H1 (cell line): Measurements from ENCODE around the gene IFNG-AS1. TPM values are rescaled to one million over a fixed set of nuclear protein-coding genes. Genes with fewer than 3 reads are reported as not detected.

Experiments used
- CEBPB ChIP-seq: IDR thresholded peaks from 2 replicates; pipeline ENCODE4 v1.6.1; 2012; ENCODE audit warnings: low read depth, low read length
- CTBP2 ChIP-seq: IDR thresholded peaks from 2 replicates; pipeline ENCODE4 v1.7.0; 2011; ENCODE audit warnings: borderline replicate concordance, mild to moderate bottlenecking, moderate library complexity, mixed read lengths, low read length; ENCODE audit not compliant: insufficient read depth, insufficient read length
- EGR1 ChIP-seq: IDR thresholded peaks from 2 replicates; pipeline ENCODE4 v1.6.1; 2011; ENCODE audit warnings: low read depth, low read length, borderline replicate concordance
- RAD21 ChIP-seq, 2 experiments: IDR thresholded peaks in 1 of 2; conservative IDR thresholded peaks in 1 of 2; 2 replicates each; pipeline ENCODE4 v1.6.1; 2011; ENCODE audit warnings: low read depth in 2 of 2, low read length in 2 of 2, improper control_type of control experiment in 1 of 2, inconsistent platforms in 1 of 2, mild to moderate bottlenecking in 1 of 2, moderate library complexity in 1 of 2
- USF2 ChIP-seq: IDR thresholded peaks from 2 replicates; pipeline ENCODE4 v1.6.1; 2011; ENCODE audit warnings: low read length, improper control_type of control experiment
- polyA plus RNA-seq, 7 experiments: library from polyadenylated mRNA; depleted of rRNA in 3 of 7; stranded (reverse) in 5 of 7; unstranded in 2 of 7; fragments of >200 nt in 5 of 7; fragments of 200-250 nt in 2 of 7; gene quantifications; 1 replicate in 5 of 7; 2 replicates in 1 of 7; 4 replicates in 1 of 7; pipeline versions ENCODE4 v1.2.1 to v1.2.3, GENCODE V29; 2011 to 2013; ENCODE audit warnings: missing spikeins in 2 of 7, mixed read lengths in 2 of 7
- total RNA-seq: library from RNA; stranded (reverse); fragmentation: NEBNext Ultra II Directional; extraction: Animal tissue kit (Norgen Biotek cat#: 25700); gene quantifications from 2 replicates; pipeline ENCODE4 v1.2.1, GENCODE V29; 2021

Gene IFNG-AS1
- total and polyA plus RNA-seq, 2 of the 8 experiments (the other 6 are each of a cell fraction or from before 2014, with no cell fraction given), result not detected

GRCh38 chr12:67991158-67991557 is 1.9 kb downstream of the IFNG-AS1 start (continued):
- TF ChIP-seq USF2 (no peak), RAD21 (IDR thresholded peaks at IDR 0.05 in 1 of 2, conservative IDR thresholded peaks at IDR 0.05 in 1 of 2; ENCODE audit: low read depth in 2 of 2, low read length in 2 of 2) (no peak), EGR1 (no peak), CEBPB (no peak), CTBP2 (no peak)
